PC-9 (cell line): Measurements from ENCODE around the gene KLK15.

Experiments
- CTCF ChIP-seq: fragments of 200-600 bp; sonication (generic); conservative IDR thresholded peaks from 2 replicates; pipeline ENCODE4 v1.6.1; 2017; ENCODE audit warnings: mixed run types, antibody characterized with exemption, mild to moderate bottlenecking, moderate library complexity
- EZH2 ChIP-seq: fragments of 200-600 bp; sonication (generic); IDR thresholded peaks from 2 replicates; pipeline ENCODE4 v1.8.0; 2017; ENCODE audit warnings: antibody characterized with exemption, low read depth

- TF ChIP-seq EZH2 (no peak), CTCF (no peak)
These were observed 56.1 kb downstream of the KLK15 start for GRCh38 chr19:50777261-50777660.
